Thyroid gland (tissue), 4 donors: ENCODE data around the gene STIM1. TPM values are rescaled to one million over a fixed set of nuclear protein-coding genes. Genes with fewer than 3 reads are reported as not detected.

Experiments
- DNase-seq, 2 donors: peaks; one replicate each; pipeline ENCODE4 v3.0.0-alpha.2; 2019
- H3K27ac ChIP-seq, 3 donors: fragments of 200-600 bp; sonication (generic); 1 replicate in 2 of 3; 2 replicates in 1 of 3; pipeline ENCODE4 v1.5.1; 2016 to 2019; ENCODE audit warnings: mild to moderate bottlenecking in 1 of 3, moderate library complexity in 1 of 3
- H3K27me3 ChIP-seq: fragments of 200-600 bp; sonication (generic); one replicate; pipeline ENCODE4 v1.5.1; 2019
- H3K36me3 ChIP-seq, 2 donors: fragments of 200-600 bp; sonication (generic); one replicate each; pipeline ENCODE4 v1.5.1; 2016 to 2019
- H3K4me1 ChIP-seq, 2 donors: fragments of 200-600 bp; sonication (generic); one replicate each; pipeline ENCODE4 v1.5.1; 2017 to 2019
- H3K4me3 ChIP-seq, 3 donors: fragments of 200-600 bp; sonication (generic); replicated peaks in 1 of 3; 1 replicate in 2 of 3; 2 replicates in 1 of 3; pipeline ENCODE4 v1.5.1; 2016; ENCODE audit warnings: mild to moderate bottlenecking in 1 of 3
- H3K9me3 ChIP-seq: fragments of 200-600 bp; sonication (generic); one replicate; pipeline ENCODE4 v1.5.1; 2017
- POLR2A ChIP-seq, 2 donors: fragments of 450-650 bp; IDR thresholded peaks; one replicate each; pipeline ENCODE4 v1.6.1; 2017; ENCODE audit warnings: antibody characterized with exemption in 2 of 2, mild to moderate bottlenecking in 2 of 2, moderate library complexity in 1 of 2
- WGBS, 2 donors: methylation state at CpG; one replicate each; pipeline ENCODE4 v1.1.5; 2017; 5-methylcytosine and 5-hydroxymethylcytosine counted together
- intact Hi-C: fragments of 100-400 bp; cut with DNase I; formaldehyde crosslinking; loops from one replicate; pipeline ENCODE4 v1.15.1; 2023
- total RNA-seq, 4 donors: library from RNA; depleted of rRNA; stranded (reverse); fragments of >200 nt; gene quantifications; one replicate each; pipeline ENCODE4 v1.2.3, GENCODE V29; 2016
- TF ChIP-seq, protein P1 (sequence below), 6 experiments: fragments of 200-600 bp in 3 of 6; fragments of 450-650 bp in 3 of 6; sonication (generic) in 3 of 6; IDR thresholded peaks; one replicate each; pipeline ENCODE4 v1.5.1; 2016 to 2019; ENCODE audit warnings: antibody characterized with exemption in 6 of 6, mild to moderate bottlenecking in 2 of 6, inconsistent platforms in 1 of 6, moderate library complexity in 1 of 6

STIM1 gene
- total RNA-seq, 4 donors from 2014 or later, result 54.3 to 89.2 (median 71.0) TPM

DNA sequence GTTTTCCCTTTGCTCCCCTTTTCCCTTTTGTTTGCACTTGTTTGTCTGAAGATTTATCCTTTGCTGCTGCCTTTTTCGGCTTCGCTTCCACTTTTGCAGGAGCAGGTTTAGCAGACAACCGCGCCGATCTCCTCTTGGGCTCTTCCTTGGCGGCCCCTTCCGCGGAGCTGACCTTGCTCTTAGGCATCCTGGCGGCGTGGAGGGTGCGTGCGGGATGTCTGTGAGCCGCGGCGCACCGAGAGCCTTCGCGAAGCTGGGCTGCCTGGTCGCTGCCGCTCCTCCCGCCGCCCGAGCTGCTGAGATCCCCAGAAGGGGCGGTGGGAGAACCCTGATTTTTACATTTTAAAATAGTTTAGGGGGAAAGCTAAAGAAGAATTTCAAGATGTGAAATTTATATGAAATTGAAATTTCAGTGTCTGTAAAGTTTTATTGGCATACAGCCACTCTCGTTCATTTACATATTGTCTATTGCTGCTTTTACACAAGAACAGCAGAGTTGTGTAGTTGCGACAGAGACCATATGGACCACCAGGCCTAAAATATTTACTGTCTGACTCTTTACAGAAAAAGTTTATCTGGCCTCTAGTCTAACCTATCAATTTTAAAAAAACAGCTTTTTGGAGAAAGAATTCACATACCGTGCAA lies 133.9 kb downstream of the STIM1 start:
- intact Hi-C loops, result no loop called here
- Histone ChIP-seq H3K27me3 (no peaks in the 10 kb centered on the region), H3K4me3 (no peak overlapping the region), H3K27ac (no peak overlapping the region), H3K4me1 (peaks cover 20 to 26% of the 10 kb centered on the region in 2 donors), H3K9me3 (no peaks in the 10 kb centered on the region), H3K36me3 (no peaks in the 10 kb centered on the region)
- WGBS, 2 donors, result 77 to 81% methylated on average over 27 of the region's 27 CpGs
- TF ChIP-seq, protein P1, sequence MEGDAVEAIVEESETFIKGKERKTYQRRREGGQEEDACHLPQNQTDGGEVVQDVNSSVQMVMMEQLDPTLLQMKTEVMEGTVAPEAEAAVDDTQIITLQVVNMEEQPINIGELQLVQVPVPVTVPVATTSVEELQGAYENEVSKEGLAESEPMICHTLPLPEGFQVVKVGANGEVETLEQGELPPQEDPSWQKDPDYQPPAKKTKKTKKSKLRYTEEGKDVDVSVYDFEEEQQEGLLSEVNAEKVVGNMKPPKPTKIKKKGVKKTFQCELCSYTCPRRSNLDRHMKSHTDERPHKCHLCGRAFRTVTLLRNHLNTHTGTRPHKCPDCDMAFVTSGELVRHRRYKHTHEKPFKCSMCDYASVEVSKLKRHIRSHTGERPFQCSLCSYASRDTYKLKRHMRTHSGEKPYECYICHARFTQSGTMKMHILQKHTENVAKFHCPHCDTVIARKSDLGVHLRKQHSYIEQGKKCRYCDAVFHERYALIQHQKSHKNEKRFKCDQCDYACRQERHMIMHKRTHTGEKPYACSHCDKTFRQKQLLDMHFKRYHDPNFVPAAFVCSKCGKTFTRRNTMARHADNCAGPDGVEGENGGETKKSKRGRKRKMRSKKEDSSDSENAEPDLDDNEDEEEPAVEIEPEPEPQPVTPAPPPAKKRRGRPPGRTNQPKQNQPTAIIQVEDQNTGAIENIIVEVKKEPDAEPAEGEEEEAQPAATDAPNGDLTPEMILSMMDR (IDR thresholded peaks at IDR 0.05), result no peak
- TF ChIP-seq POLR2A (IDR thresholded peaks at IDR 0.05), result no peak
- no peak for DNase-seq

- DNase-seq, result no peak
Measured at GRCh38 chr11:3989921-3990290, 134.4 kb downstream of the STIM1 start.

DNA sequence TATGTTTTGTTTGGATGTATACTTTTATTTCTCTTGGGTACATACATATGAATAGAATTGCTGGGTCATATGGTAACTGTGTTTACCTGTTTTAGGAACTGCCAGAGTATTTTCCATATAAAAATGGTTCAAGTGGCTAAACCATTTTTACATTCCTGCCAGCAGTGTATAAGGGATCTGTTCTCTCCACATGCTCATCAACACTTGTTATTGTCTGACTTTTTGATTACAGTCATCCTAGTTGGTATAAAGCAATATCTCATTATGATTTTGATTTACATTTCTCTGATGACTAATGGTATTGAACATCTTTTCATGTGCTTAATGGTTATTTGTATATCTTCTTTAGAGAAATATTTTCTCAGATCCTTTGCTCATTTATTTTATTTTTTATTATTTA lies 134.9 kb downstream of the STIM1 start:
- Histone ChIP-seq H3K4me1 (peaks cover 15 to 23% of the 10 kb centered on the region in 2 donors), H3K27ac (no peak overlapping the region), H3K9me3 (no peaks in the 10 kb centered on the region), H3K27me3 (no peaks in the 10 kb centered on the region), H3K4me3 (no peak overlapping the region), H3K36me3 (no peaks in the 10 kb centered on the region)
- TF ChIP-seq, protein P1 (IDR thresholded peaks at IDR 0.05), result no peak
- TF ChIP-seq POLR2A (IDR thresholded peaks at IDR 0.05), result no peak
- DNase-seq, result no peak
- intact Hi-C loops, result no loop called here

More at GRCh38 chr11:3989921-3990290, 134.4 kb downstream of the STIM1 start:
- H3K4me3 ChIP-seq, result no peak overlapping the region
- no peaks in the 10 kb centered on the region for H3K27me3 ChIP-seq
- no peaks in the 10 kb centered on the region for H3K36me3 ChIP-seq
- 89 to 98% methylated on average over 3 of the region's 3 CpGs for WGBS, 2 donors
- peaks cover 20 to 26% of the 10 kb centered on the region in 2 donors for H3K4me1 ChIP-seq
- TF ChIP-seq POLR2A (IDR thresholded peaks at IDR 0.05), result no peak
- TF ChIP-seq, protein P1 (IDR thresholded peaks at IDR 0.05), result no peak
- H3K9me3 ChIP-seq, result no peaks in the 10 kb centered on the region
- H3K27ac ChIP-seq, result no peak overlapping the region
- intact Hi-C loops, result no loop called here

DNA sequence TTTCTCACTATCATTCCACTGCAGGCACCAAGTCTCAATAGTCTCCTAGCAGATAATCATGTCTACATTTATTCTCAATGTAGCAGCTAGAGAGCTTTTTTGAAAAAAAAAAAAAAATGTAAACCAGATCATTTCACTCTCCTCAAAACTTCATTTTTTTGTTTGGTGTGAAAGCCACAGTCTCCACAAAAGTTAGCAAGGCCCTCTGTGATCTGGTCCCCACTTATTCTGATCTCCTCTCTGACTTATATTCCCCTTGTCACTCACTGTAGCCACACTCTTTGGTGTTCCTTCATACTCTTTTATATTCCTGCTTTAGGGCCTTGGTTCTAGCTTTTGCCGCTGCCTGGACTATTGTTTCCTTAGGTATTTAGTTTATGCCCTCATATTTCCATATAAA lies 137.5 kb downstream of the STIM1 start:
- Histone ChIP-seq H3K9me3 (no peaks in the 10 kb centered on the region), H3K36me3 (no peaks in the 10 kb centered on the region), H3K4me1 (peaks cover 9 to 16% of the 10 kb centered on the region in 2 donors), H3K27ac (no peak overlapping the region), H3K27me3 (no peaks in the 10 kb centered on the region), H3K4me3 (no peak overlapping the region)
- TF ChIP-seq, protein P1 (IDR thresholded peaks at IDR 0.05), result no peak
- no peak for TF ChIP-seq POLR2A (IDR thresholded peaks at IDR 0.05)
- DNase-seq, result no peak
- WGBS, 2 donors, result 100% methylated on average over 1 of the region's 1 CpG
- intact Hi-C loops, result no loop called here

- peaks cover 0 to 12% of the 10 kb centered on the region in 2 donors for H3K4me1 ChIP-seq
- WGBS, 2 donors, result 92 to 93% methylated on average over 6 of the region's 6 CpGs
- no peak overlapping the region for H3K27ac ChIP-seq
- TF ChIP-seq, protein P1 (IDR thresholded peaks at IDR 0.05), result no peak
- TF ChIP-seq POLR2A (IDR thresholded peaks at IDR 0.05), result no peak
- H3K36me3 ChIP-seq, result no peaks in the 10 kb centered on the region
- H3K27me3 ChIP-seq, result no peaks in the 10 kb centered on the region
- intact Hi-C loops, result no loop called here
- no peak overlapping the region for H3K4me3 ChIP-seq
- H3K9me3 ChIP-seq, result no peaks in the 10 kb centered on the region
- DNase-seq, result no peak
Measured at GRCh38 chr11:3994030-3994640, 138.7 kb downstream of the STIM1 start.
